T-helper 1 cell treated with Interleukin-12 subunit alpha and Interleukin-12 subunit beta and Interleukin-4 antibody, amounts not matched to agents 30 ng/mL and 1 ng/mL, for 36 hours (primary cell): ENCODE results near the gene SPATA1. TPM values are rescaled to one million over a fixed set of nuclear protein-coding genes. Genes with fewer than 3 reads are reported as not detected.

Experiments used
- total RNA-seq: library from RNA; stranded (reverse); gene quantifications from 2 replicates; pipeline ENCODE4 v1.2.3, GENCODE V29; 2022

Gene SPATA1
- total RNA-seq, 1 donor from 2014 or later = 0.29 TPM

Other genes with a start within 250 kb of the SPATA1 start
- not detected in 2 replicates for gene SAMD13, start 204.7 kb upstream of the SPATA1 start, total RNA-seq
- gene DNASE2B, start 107.9 kb upstream of the SPATA1 start, total RNA-seq = not detected in 2 replicates
- 41.4 and 41.8 TPM in 2 replicates for gene RPF1, start 27.1 kb upstream of the SPATA1 start, total RNA-seq
- gene GNG5, start 195 bp downstream of the SPATA1 start, total RNA-seq = 81.6 and 82.7 TPM in 2 replicates
- 22.2 and 22.8 TPM in 2 replicates for gene CTBS, start 68.1 kb downstream of the SPATA1 start, total RNA-seq
- 14.8 and 15.6 TPM in 2 replicates for gene SSX2IP, start 184.1 kb downstream of the SPATA1 start, total RNA-seq